Activated B cell treated with CpG ODN at 0.5 μM for 24 hours (primary cell): ENCODE results near the gene OSTF1. TPM values are rescaled to one million over a fixed set of nuclear protein-coding genes. Genes with fewer than 3 reads are reported as not detected.

Experiments
- ATAC-seq: fragments of 200-7000 bp; cut with Tn5 transposase; one replicate; pipeline ENCODE4 v1.10.0; 2021; ENCODE audit warnings: low read depth, mild to moderate bottlenecking, moderate library complexity
- CTCF ChIA-PET: fragments of 350-600 bp; sonication (Branson Sonifier 250); formaldehyde crosslinking; loops from one replicate; lab custom pipeline; 2021; ENCODE audit warnings: antibody characterized with exemption; lab: Charles Lee
- POLR2A ChIA-PET: fragments of 350-600 bp; sonication (Branson Sonifier 250); formaldehyde crosslinking; loops from one replicate; lab custom pipeline; 2021; ENCODE audit warnings: antibody characterized with exemption; lab: Charles Lee
- DNase-seq: peaks from one replicate; pipeline ENCODE4 v3.0.0; 2022
- H3K27ac Mint-ChIP-seq: one replicate; pipeline ENCODE4 v1.8.0; 2020; ENCODE audit warnings: mixed read lengths
- H3K27me3 Mint-ChIP-seq: one replicate; pipeline ENCODE4 v1.8.0; 2021; ENCODE audit warnings: mixed read lengths
- H3K36me3 Mint-ChIP-seq: one replicate; pipeline ENCODE4 v1.8.0; 2021; ENCODE audit warnings: low read depth, mixed read lengths
- H3K4me1 Mint-ChIP-seq: one replicate; pipeline ENCODE4 v1.8.0; 2021; ENCODE audit warnings: mixed read lengths
- H3K4me3 Mint-ChIP-seq: one replicate; pipeline ENCODE4 v1.8.0; 2020; ENCODE audit warnings: mild to moderate bottlenecking, mixed read lengths
- H3K9me3 Mint-ChIP-seq: one replicate; pipeline ENCODE4 v1.8.0; 2020; ENCODE audit warnings: mixed read lengths
- intact Hi-C: fragments of 100-400 bp; cut with micrococcal nuclease; formaldehyde crosslinking; loops from one replicate; pipeline ENCODE4 v1.15.1; 2024
- total RNA-seq: library from RNA; stranded (reverse); gene quantifications from 2 replicates; pipeline ENCODE4 v1.2.3, GENCODE V29; 2022
- TF ChIP-seq, protein P1 (sequence below): fragments of 200-600 bp; IDR thresholded peaks from one replicate; pipeline ENCODE4 v1.8.0; 2022; ENCODE audit warnings: antibody characterized with exemption, mild to moderate bottlenecking

OSTF1 gene
- total RNA-seq, 1 donor from 2014 or later, result 59.7 TPM

DNA sequence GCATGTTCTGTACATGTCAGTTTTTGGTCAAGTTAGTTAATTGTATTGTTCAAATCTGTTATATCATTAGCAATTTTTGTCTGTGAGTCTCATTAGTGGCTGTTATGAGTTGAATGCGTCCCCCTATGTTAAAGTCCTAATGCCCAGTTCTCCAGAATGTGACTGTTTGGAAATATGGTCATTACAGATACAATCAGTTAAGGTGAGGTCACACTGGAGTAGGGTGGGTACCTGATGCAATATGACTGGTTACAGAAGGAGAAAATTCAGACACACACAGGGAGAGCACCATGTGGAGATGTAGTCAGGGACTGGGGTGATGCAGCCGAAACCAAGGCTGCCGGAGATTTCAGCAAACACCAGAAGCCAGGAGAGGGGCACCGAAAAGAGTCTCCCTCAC, 15.4 kb upstream of the OSTF1 start:
- Mint-ChIP-seq H3K36me3 (no peaks in the 10 kb centered on the region), H3K9me3 (no peaks in the 10 kb centered on the region), H3K4me1 (peaks cover 11% of the 10 kb centered on the region), H3K4me3 (no peak overlapping the region), H3K27me3 (no peaks in the 10 kb centered on the region), H3K27ac (no peak overlapping the region)
- TF ChIP-seq, protein P1, sequence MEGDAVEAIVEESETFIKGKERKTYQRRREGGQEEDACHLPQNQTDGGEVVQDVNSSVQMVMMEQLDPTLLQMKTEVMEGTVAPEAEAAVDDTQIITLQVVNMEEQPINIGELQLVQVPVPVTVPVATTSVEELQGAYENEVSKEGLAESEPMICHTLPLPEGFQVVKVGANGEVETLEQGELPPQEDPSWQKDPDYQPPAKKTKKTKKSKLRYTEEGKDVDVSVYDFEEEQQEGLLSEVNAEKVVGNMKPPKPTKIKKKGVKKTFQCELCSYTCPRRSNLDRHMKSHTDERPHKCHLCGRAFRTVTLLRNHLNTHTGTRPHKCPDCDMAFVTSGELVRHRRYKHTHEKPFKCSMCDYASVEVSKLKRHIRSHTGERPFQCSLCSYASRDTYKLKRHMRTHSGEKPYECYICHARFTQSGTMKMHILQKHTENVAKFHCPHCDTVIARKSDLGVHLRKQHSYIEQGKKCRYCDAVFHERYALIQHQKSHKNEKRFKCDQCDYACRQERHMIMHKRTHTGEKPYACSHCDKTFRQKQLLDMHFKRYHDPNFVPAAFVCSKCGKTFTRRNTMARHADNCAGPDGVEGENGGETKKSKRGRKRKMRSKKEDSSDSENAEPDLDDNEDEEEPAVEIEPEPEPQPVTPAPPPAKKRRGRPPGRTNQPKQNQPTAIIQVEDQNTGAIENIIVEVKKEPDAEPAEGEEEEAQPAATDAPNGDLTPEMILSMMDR, result no peak
- no peak for DNase-seq
- ATAC-seq, result no peak
- intact Hi-C loops, result no loop called here
- ChIA-PET POLR2A (no interaction called here), CTCF (interaction anchor here (5.8 kb wide), 1 partner anchor 298 kb away, joined by 97 read pairs; no protein-coding TSS in a partner anchor)

DNA sequence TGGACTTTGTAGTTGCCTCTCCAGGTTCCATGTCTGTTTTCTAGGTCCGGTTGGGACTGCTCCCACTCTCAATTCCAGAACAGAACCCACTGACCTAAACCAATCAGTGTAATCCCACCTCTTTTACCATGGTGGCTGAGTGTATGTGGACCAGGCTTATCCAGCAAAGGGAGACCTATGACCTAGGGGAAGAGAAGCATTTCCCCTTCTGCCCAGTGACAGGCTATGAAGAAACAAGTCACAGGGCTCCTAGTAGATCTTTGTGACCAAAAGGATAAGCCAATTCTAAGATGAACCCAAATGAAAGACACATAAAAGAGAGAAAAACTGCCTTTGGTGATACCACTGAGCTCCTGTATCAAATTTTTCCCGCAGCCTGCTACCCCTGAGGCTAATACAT, 6.7 kb upstream of the OSTF1 start:
- H3K27ac Mint-ChIP-seq, result no peak overlapping the region
- POLR2A ChIA-PET, result no interaction called here

DNA sequence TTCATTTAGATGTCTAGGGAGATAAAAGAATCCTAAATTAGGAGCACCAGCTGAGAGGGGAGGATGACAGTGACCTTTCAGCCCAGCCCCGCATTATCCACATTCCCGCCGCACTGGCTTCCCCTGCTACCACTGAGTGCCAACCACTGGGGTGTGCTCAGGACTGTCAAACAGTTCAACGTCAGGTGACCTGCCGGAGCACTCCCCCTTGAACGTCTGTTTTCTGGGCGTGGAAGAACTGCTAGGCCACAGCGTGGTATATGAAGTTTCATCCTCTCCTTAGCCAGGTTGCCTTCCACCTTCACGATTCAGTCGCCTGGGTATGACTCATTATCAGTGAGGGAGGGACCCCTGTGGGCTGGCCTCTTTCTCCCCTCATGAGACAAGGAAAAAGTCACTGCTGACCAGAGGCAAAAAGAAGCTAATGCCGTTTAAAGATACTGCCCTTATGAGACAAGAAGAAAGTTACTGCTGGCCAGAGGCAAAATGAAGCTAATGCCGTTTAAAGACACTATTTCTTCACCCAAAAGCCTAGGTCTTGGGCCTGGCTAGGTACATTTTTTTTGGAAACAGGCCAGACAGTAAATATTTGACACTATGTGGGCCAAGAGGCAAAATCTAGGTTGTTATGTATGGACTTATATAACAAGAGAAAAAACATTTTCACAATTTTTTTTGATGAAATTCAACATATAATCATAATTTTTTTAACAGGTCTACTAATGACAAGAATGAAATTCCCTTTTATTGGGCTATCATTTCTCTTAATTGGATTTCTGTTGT, 4.9 kb upstream of the OSTF1 start:
- no peak overlapping the region for H3K27ac Mint-ChIP-seq

More for the DNA sequence above, 6.7 kb upstream of the OSTF1 start:
- H3K27me3 Mint-ChIP-seq, result no peaks in the 10 kb centered on the region
- CTCF ChIA-PET, result no interaction called here
- ATAC-seq (no peak), DNase-seq (no peak)
- H3K4me3 Mint-ChIP-seq, result no peak overlapping the region
- TF ChIP-seq, protein P1, result no peak
- no peaks in the 10 kb centered on the region for H3K9me3 Mint-ChIP-seq
- H3K36me3 Mint-ChIP-seq, result peaks cover 4% of the 10 kb centered on the region
- H3K4me1 Mint-ChIP-seq, result peaks cover 8% of the 10 kb centered on the region
- intact Hi-C loops, result no loop called here

GRCh38 chr9:75084081-75084672, 4.1 kb upstream of the OSTF1 start:
- Mint-ChIP-seq H3K9me3 (no peaks in the 10 kb centered on the region), H3K27ac (no peak overlapping the region), H3K4me1 (peaks cover 15% of the 10 kb centered on the region), H3K36me3 (peaks cover 8% of the 10 kb centered on the region), H3K27me3 (no peaks in the 10 kb centered on the region), H3K4me3 (no peak overlapping the region)
- TF ChIP-seq, protein P1, result no peak
- ChIA-PET CTCF (interaction anchor here (2.0 kb wide), 1 partner anchor 310 kb away, joined by 4 read pairs; no protein-coding TSS in a partner anchor), POLR2A (interaction anchor here (6.1 kb wide), 1 partner anchor 57 kb away, joined by 82 read pairs; the partner anchor contains the start of gene CARNMT1)
- intact Hi-C loops, result no loop called here
- DNase-seq (no peak), ATAC-seq (no peak)

More for the DNA sequence above, 4.9 kb upstream of the OSTF1 start:
- H3K4me3 Mint-ChIP-seq, result no peak overlapping the region
- TF ChIP-seq, protein P1, result no peak
- ATAC-seq, result no peak
- peaks cover 12% of the 10 kb centered on the region for H3K4me1 Mint-ChIP-seq
- peaks cover 4% of the 10 kb centered on the region for H3K36me3 Mint-ChIP-seq
- intact Hi-C loops, result no loop called here
- ChIA-PET CTCF (interaction anchor here (2.0 kb wide), 1 partner anchor 309 kb away, joined by 4 read pairs; no protein-coding TSS in a partner anchor), POLR2A (no interaction called here)
- no peaks in the 10 kb centered on the region for H3K9me3 Mint-ChIP-seq
- no peak for DNase-seq
- no peaks in the 10 kb centered on the region for H3K27me3 Mint-ChIP-seq

DNA sequence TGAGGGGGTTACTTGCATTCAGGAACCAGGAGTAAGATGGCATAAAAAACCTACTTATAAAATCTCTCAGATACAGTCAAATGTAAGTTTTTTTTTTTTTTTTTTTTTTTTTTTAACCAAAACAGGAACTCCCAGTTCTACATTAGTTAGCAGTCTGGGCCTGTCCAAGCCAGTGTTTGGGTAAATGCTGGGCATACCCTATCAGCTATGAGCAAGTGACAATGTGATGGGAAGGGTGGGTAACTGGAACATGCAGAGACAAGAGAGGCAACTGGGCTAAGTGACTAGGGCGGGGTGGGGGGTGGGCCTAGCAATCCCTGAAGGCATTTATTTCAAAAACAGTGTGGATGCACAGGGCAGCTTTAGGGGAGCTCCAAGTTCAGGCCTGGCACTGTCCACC, 2.7 kb upstream of the OSTF1 start:
- CTCF ChIA-PET, result interaction anchor here (0.8 to 1.3 kb wide), 3 partner anchors 61 to 311 kb away, joined by 3 to 4 read pairs (median 4); no protein-coding TSS in a partner anchor
- Mint-ChIP-seq H3K4me1 (peaks cover 29% of the 10 kb centered on the region), H3K27ac (no peak overlapping the region), H3K27me3 (no peaks in the 10 kb centered on the region), H3K4me3 (peak overlapping the region; percentile 38), H3K36me3 (peaks cover 11% of the 10 kb centered on the region), H3K9me3 (no peaks in the 10 kb centered on the region)
- TF ChIP-seq, protein P1, result no peak
- POLR2A ChIA-PET, result interaction anchor here (1.0 to 6.1 kb wide), 2 partner anchors 58 to 133 kb away, joined by 8 to 82 read pairs; partner anchors contain the start of genes C9orf40 and CARNMT1
- no peak for DNase-seq
- intact Hi-C loops, result loop anchor here (5.0 kb wide), 3 partner anchors 588 to 1372 kb away; partner anchors contain the start of genes GCNT1, RFK and RORB
- no peak for ATAC-seq
